Glomerular visceral epithelial cell (primary cell): ENCODE measurements around the gene GAPDH.
"Not testable (repeated sequence)": the region's sequence is repeated elsewhere in the genome, so short reads cannot be mapped to it uniquely, and the experiment has no call there.

ENCODE experiments used
- DNase-seq: peaks from one replicate; pipeline ENCODE4 v3.0.0-alpha.2; 2016; ENCODE audit errors: extremely low spot score

The GAPDH gene

GRCh38 chr12:6563448-6564050, 29.2 kb downstream of the GAPDH start:
- peak; percentile 45 for DNase-seq

GRCh38 chr12:6567112-6567670, 32.9 kb downstream of the GAPDH start:
- DNase-seq: no peak

- no peak for DNase-seq
Measured at GRCh38 chr12:6569312-6569711, 35.0 kb downstream of the GAPDH start.

GRCh38 chr12:6569786-6570185, 35.5 kb downstream of the GAPDH start:
- DNase-seq: no peak

- peak; percentile 41 for DNase-seq
Measured at GRCh38 chr12:6570264-6570887, 36.1 kb downstream of the GAPDH start.

GRCh38 chr12:6573001-6573400, 38.7 kb downstream of the GAPDH start:
- no peak for DNase-seq

GRCh38 chr12:6574576-6575295, 40.4 kb downstream of the GAPDH start:
- DNase-seq: no peak

- no peak for DNase-seq
Measured at GRCh38 chr12:6575648-6576047, 41.3 kb downstream of the GAPDH start.

- DNase-seq: no peak
Measured at GRCh38 chr12:6582196-6582595, 47.9 kb downstream of the GAPDH start.

GRCh38 chr12:6582959-6583358, 48.6 kb downstream of the GAPDH start:
- DNase-seq: no peak

GRCh38 chr12:6584293-6584692, 50.0 kb downstream of the GAPDH start:
- DNase-seq: no peak

GRCh38 chr12:6586569-6586968, 52.3 kb downstream of the GAPDH start:
- DNase-seq: not testable (repeated sequence)
